ENCODE results near the gene GRK1. TPM values are rescaled to one million over a fixed set of nuclear protein-coding genes. Genes with fewer than 3 reads are reported as not detected.

The GRK1 gene
- total RNA-seq, 4 donors from 2014 or later, result 0.88 to 1.7 TPM; not detected in 2

- peak in 2 of 3 donors; percentile 42 to 45 for DNase-seq
- Histone ChIP-seq H3K9me3 (no peaks in the 10 kb centered on the region), H3K4me1 (peaks cover 0 to 12% (median 0%) of the 10 kb centered on the region in 4 donors), H3K27ac (no peak overlapping the region), H3K27me3 (no peaks in the 10 kb centered on the region), H3K36me3 (no peaks in the 10 kb centered on the region), H3K4me3 (no peak overlapping the region)
- TF ChIP-seq POLR2A (IDR thresholded peaks at IDR 0.05) (no peak), CTCF (IDR thresholded peaks at IDR 0.05) (no peak)
These were observed 15.3 kb upstream of the GRK1 start for GRCh38 chr13:113651511-113652403.

- no peaks in the 10 kb centered on the region for H3K27me3 ChIP-seq
These were observed 14.4 kb upstream of the GRK1 start for GRCh38 chr13:113652404-113653263.

GRCh38 chr13:113653264-113654174 lies 13.5 kb upstream of the GRK1 start:
- no peaks in the 10 kb centered on the region for H3K9me3 ChIP-seq
- H3K36me3 ChIP-seq, result no peaks in the 10 kb centered on the region
- no peaks in the 10 kb centered on the region for H3K4me1 ChIP-seq
- no peaks in the 10 kb centered on the region for H3K27me3 ChIP-seq
- H3K4me3 ChIP-seq, result no peak overlapping the region
- DNase-seq, result peak in 2 of 3 donors; percentile 22 to 33
- H3K27ac ChIP-seq, result no peak overlapping the region
- TF ChIP-seq POLR2A (IDR thresholded peaks at IDR 0.05) (no peak), CTCF (IDR thresholded peaks at IDR 0.05) (no peak)

More at GRCh38 chr13:113652404-113653263, 14.4 kb upstream of the GRK1 start:
- Histone ChIP-seq H3K36me3 (no peaks in the 10 kb centered on the region), H3K4me1 (peaks cover 0 to 6% (median 0%) of the 10 kb centered on the region in 4 donors), H3K27ac (no peak overlapping the region), H3K4me3 (no peak overlapping the region), H3K9me3 (no peaks in the 10 kb centered on the region)
- DNase-seq, result peak in 2 of 3 donors; percentile 21 to 34
- TF ChIP-seq POLR2A (IDR thresholded peaks at IDR 0.05) (no peak), CTCF (IDR thresholded peaks at IDR 0.05) (no peak)

- no peaks in the 10 kb centered on the region for H3K4me1 ChIP-seq
- H3K9me3 ChIP-seq, result no peaks in the 10 kb centered on the region
- no peaks in the 10 kb centered on the region for H3K27me3 ChIP-seq
- DNase-seq, result peak in 2 of 3 donors; percentile 13 to 33
- no peak overlapping the region for H3K4me3 ChIP-seq
- H3K36me3 ChIP-seq, result no peaks in the 10 kb centered on the region
- TF ChIP-seq POLR2A (IDR thresholded peaks at IDR 0.05) (no peak), CTCF (IDR thresholded peaks at IDR 0.05) (no peak)
- no peak overlapping the region for H3K27ac ChIP-seq
These were observed 12.9 kb upstream of the GRK1 start for GRCh38 chr13:113654175-113654560.

Measured in Peyer's patch (tissue), 4 donors.